H1 (cell line): ENCODE measurements around the gene ZNF140. TPM values are rescaled to one million over a fixed set of nuclear protein-coding genes. Genes with fewer than 3 reads are reported as not detected.

ENCODE experiments used
- CTCF ChIA-PET: fragments of 300-600 bp; sonication (Branson Sonifier 250); formaldehyde crosslinking; loops from one replicate; lab custom pipeline; 2021; ENCODE audit not compliant: partially characterized antibody; lab: Charles Lee
- POLR2A ChIA-PET: fragments of 300-600 bp; sonication (Branson Sonifier 250); formaldehyde crosslinking; loops from one replicate; lab custom pipeline; 2021; ENCODE audit warnings: inconsistent platforms; ENCODE audit not compliant: partially characterized antibody; lab: Charles Lee
- DNase-seq, 2 experiments: peaks; one replicate each; pipeline versions ENCODE4 v3.0.0 to v3.0.0-alpha.2; 2010 to 2022; ENCODE audit warnings: low spot score in 2 of 2, low read depth in 1 of 2, mixed read lengths in 1 of 2
- FAIRE-seq: peaks from 2 replicates; lab custom pipeline; 2011; peaks lifted over from hg19 to GRCh38; lab: Jason Lieb, UNC
- H2AFZ ChIP-seq: 2 replicates; pipeline ENCODE4 v1.8.1; 2012; ENCODE audit warnings: low read length, inconsistent platforms
- H2AK5ac ChIP-seq: 2 replicates; pipeline ENCODE4 v1.6.1; 2013; ENCODE audit warnings: low read depth, low read length
- H2BK120ac ChIP-seq: replicated peaks from 2 replicates; pipeline ENCODE3; 2013; ENCODE audit warnings: low read depth, low read length, inconsistent platforms
- H2BK12ac ChIP-seq: 2 replicates; pipeline ENCODE4 v1.6.1; 2013; ENCODE audit warnings: low read depth, low read length
- H2BK15ac ChIP-seq: 2 replicates; pipeline ENCODE4 v1.6.1; 2013; ENCODE audit warnings: low read length
- H2BK20ac ChIP-seq: 2 replicates; pipeline ENCODE4 v1.6.1; 2013; ENCODE audit warnings: low read length
- H2BK5ac ChIP-seq: 2 replicates; pipeline ENCODE4 v1.6.1; 2013; ENCODE audit warnings: low read depth, low read length
- H3K14ac ChIP-seq: 2 replicates; pipeline ENCODE4 v1.6.1; 2013; ENCODE audit warnings: inconsistent platforms; ENCODE audit not compliant: insufficient read length
- H3K18ac ChIP-seq: 2 replicates; pipeline ENCODE4 v1.6.1; 2013; ENCODE audit warnings: low read length; ENCODE audit errors: extremely low read depth
- H3K23ac ChIP-seq: 2 replicates; pipeline ENCODE4 v1.6.1; 2013; ENCODE audit warnings: inconsistent platforms; ENCODE audit not compliant: insufficient read length
- H3K23me2 ChIP-seq: 2 replicates; pipeline ENCODE4 v1.6.1; 2013; ENCODE audit warnings: low read depth, low read length
- H3K27ac ChIP-seq: 2 replicates; pipeline ENCODE4 v1.6.1; 2011; ENCODE audit warnings: low read depth, low read length, inconsistent platforms
- H3K27me3 ChIP-seq, 4 experiments: replicated peaks in 1 of 4; 1 replicate in 1 of 4; 2 replicates in 3 of 4; pipeline versions ENCODE4 v1.6.1 to v1.8.1; 2011 to 2013; ENCODE audit warnings: low read length in 3 of 4, mild to moderate bottlenecking in 3 of 4, inconsistent platforms in 2 of 4, mixed read lengths in 2 of 4, moderate library complexity in 1 of 4; ENCODE audit not compliant: control insufficient read depth in 3 of 4, insufficient read depth in 3 of 4; ENCODE audit errors: extremely low read depth in 1 of 4
- H3K36me3 ChIP-seq, 4 experiments: 2 replicates each; pipeline versions ENCODE4 v1.6.1 to v1.8.1; 2011 to 2013; ENCODE audit warnings: mild to moderate bottlenecking in 4 of 4, low read length in 3 of 4, moderate library complexity in 2 of 4, control low read depth in 1 of 4, inconsistent platforms in 1 of 4; ENCODE audit not compliant: insufficient read depth in 4 of 4, control insufficient read depth in 2 of 4
- H3K4ac ChIP-seq: replicated peaks from 2 replicates; pipeline ENCODE3; 2013; ENCODE audit warnings: low read length, low read depth, mixed read lengths, inconsistent platforms; ENCODE audit not compliant: insufficient read length
- H3K4me1 ChIP-seq, 4 experiments: replicated peaks in 1 of 4; 1 replicate in 1 of 4; 2 replicates in 3 of 4; pipeline versions ENCODE4 v1.6.1 to v1.8.1; 2011 to 2013; ENCODE audit warnings: low read length in 3 of 4, inconsistent platforms in 2 of 4, mixed read lengths in 1 of 4; ENCODE audit not compliant: insufficient read depth in 4 of 4, control insufficient read depth in 3 of 4
- H3K4me2 ChIP-seq, 2 experiments: 2 replicates each; pipeline versions ENCODE4 v1.6.1 to v1.8.1; 2011 to 2013; ENCODE audit warnings: low read depth in 2 of 2, low read length in 2 of 2, control low read depth in 1 of 2, inconsistent platforms in 1 of 2, mild to moderate bottlenecking in 1 of 2; ENCODE audit not compliant: insufficient read depth in 1 of 2
- H3K4me3 ChIP-seq, 4 experiments: fragments of 200-600, 300-600 bp in 1 of 4; sonication (generic), shearing (Covaris generic), sonication (Bioruptor Twin) in 1 of 4; 2 replicates each; pipeline versions ENCODE4 v1.5.1 to v1.8.1; 2011 to 2016; ENCODE audit warnings: low read length in 4 of 4, low read depth in 3 of 4, control low read depth in 2 of 4, inconsistent platforms in 2 of 4, mild to moderate bottlenecking in 2 of 4, mixed read lengths in 1 of 4, moderate library complexity in 1 of 4; ENCODE audit not compliant: insufficient read depth in 2 of 4; ENCODE audit errors: extremely low read depth in 1 of 4
- H3K56ac ChIP-seq: replicated peaks from 2 replicates; pipeline ENCODE3; 2013; ENCODE audit warnings: low read depth, mild to moderate bottlenecking, mixed read lengths, low read length, inconsistent platforms; ENCODE audit not compliant: insufficient read length
- H3K79me1 ChIP-seq: 2 replicates; pipeline ENCODE4 v1.6.1; 2013; ENCODE audit warnings: low read depth, low read length, control low read depth
- H3K79me2 ChIP-seq, 2 experiments: 2 replicates each; pipeline versions ENCODE4 v1.6.1 to v1.8.1; 2012 to 2013; ENCODE audit warnings: low read length in 2 of 2, mild to moderate bottlenecking in 2 of 2, inconsistent platforms in 1 of 2; ENCODE audit not compliant: insufficient read depth in 2 of 2, control insufficient read depth in 1 of 2
- H3K9ac ChIP-seq, 4 experiments: replicated peaks in 1 of 4; 1 replicate in 1 of 4; 2 replicates in 3 of 4; pipeline versions ENCODE4 v1.6.1 to v1.8.1; 2011 to 2013; ENCODE audit warnings: low read depth in 3 of 4, low read length in 3 of 4, control low read depth in 2 of 4, mild to moderate bottlenecking in 2 of 4, moderate library complexity in 2 of 4, inconsistent platforms in 1 of 4; ENCODE audit errors: extremely low read depth in 1 of 4
- H3K9me3 ChIP-seq, 2 experiments: 2 replicates each; pipeline versions ENCODE4 v1.6.1 to v1.8.1; 2012 to 2013; ENCODE audit warnings: mild to moderate bottlenecking in 2 of 2, moderate library complexity in 2 of 2, control low read depth in 1 of 2, inconsistent platforms in 1 of 2, low read depth in 1 of 2, low read length in 1 of 2, mixed read lengths in 1 of 2; ENCODE audit not compliant: insufficient read depth in 2 of 2
- H4K20me1 ChIP-seq, 2 experiments: replicated peaks in 1 of 2; 2 replicates each; pipeline versions ENCODE3 to v1.8.1; 2011 to 2013; ENCODE audit warnings: inconsistent platforms in 2 of 2, low read length in 2 of 2, mild to moderate bottlenecking in 1 of 2; ENCODE audit not compliant: insufficient read depth in 2 of 2, control insufficient read depth in 1 of 2
- H4K5ac ChIP-seq: 2 replicates; pipeline ENCODE4 v1.6.1; 2013; ENCODE audit warnings: low read length, low read depth, mixed read lengths, inconsistent platforms; ENCODE audit not compliant: insufficient read length
- H4K8ac ChIP-seq: 2 replicates; pipeline ENCODE4 v1.8.0; 2013; ENCODE audit warnings: mild to moderate bottlenecking, moderate library complexity, low read length, inconsistent platforms; ENCODE audit not compliant: insufficient read depth; ENCODE audit errors: extremely low read depth
- H4K91ac ChIP-seq: replicated peaks from 2 replicates; pipeline ENCODE3; 2013; ENCODE audit warnings: low read length, mixed read lengths, inconsistent platforms; ENCODE audit not compliant: insufficient read length
- FOSL1 ChIP-seq: IDR thresholded peaks from 2 replicates; pipeline ENCODE4 v1.6.1; 2011; ENCODE audit warnings: mild to moderate bottlenecking, low read depth, low read length, moderate library complexity; ENCODE audit not compliant: insufficient read depth
- TEAD4 ChIP-seq: IDR thresholded peaks from 2 replicates; pipeline ENCODE4 v1.6.1; 2012; ENCODE audit warnings: low read depth, low read length, inconsistent platforms, mixed read lengths
- WGBS, 2 experiments: shearing (Covaris generic) in 1 of 2; methylation state at CpG; one replicate each; pipeline versions ENCODE4 v1.1.6 to v1.1.7; 2013 to 2015; ENCODE audit warnings: low lambda C conversion rate in 2 of 2, mixed read lengths in 2 of 2, inconsistent platforms in 1 of 2, low coverage in 1 of 2, missing lambda C conversion rate in 1 of 2; ENCODE audit not compliant: insufficient replicate concordance in 2 of 2, insufficient coverage in 1 of 2, insufficient read length in 1 of 2; ENCODE audit errors: extremely low coverage in 1 of 2, missing lambda C conversion rate in 1 of 2; 5-methylcytosine and 5-hydroxymethylcytosine counted together
- polyA plus RNA-seq, 7 experiments: library from polyadenylated mRNA; depleted of rRNA in 3 of 7; stranded (reverse) in 5 of 7; unstranded in 2 of 7; fragments of >200 nt in 5 of 7; fragments of 200-250 nt in 2 of 7; gene quantifications; 1 replicate in 5 of 7; 2 replicates in 1 of 7; 4 replicates in 1 of 7; pipeline versions ENCODE4 v1.2.1 to v1.2.3, GENCODE V29; 2011 to 2013; ENCODE audit warnings: missing spikeins in 2 of 7, mixed read lengths in 2 of 7
- total RNA-seq: library from RNA; stranded (reverse); fragmentation: NEBNext Ultra II Directional; extraction: Animal tissue kit (Norgen Biotek cat#: 25700); gene quantifications from 2 replicates; pipeline ENCODE4 v1.2.1, GENCODE V29; 2021
- TF ChIP-seq, protein P1 (sequence below): IDR thresholded peaks from 2 replicates; pipeline ENCODE4 v1.6.1; 2012; ENCODE audit warnings: inconsistent platforms

The ZNF140 gene
- total and polyA plus RNA-seq, 2 of the 8 experiments (the other 6 are each of a cell fraction or from before 2014, with no cell fraction given), result 7.5 to 14.3 TPM

DNA sequence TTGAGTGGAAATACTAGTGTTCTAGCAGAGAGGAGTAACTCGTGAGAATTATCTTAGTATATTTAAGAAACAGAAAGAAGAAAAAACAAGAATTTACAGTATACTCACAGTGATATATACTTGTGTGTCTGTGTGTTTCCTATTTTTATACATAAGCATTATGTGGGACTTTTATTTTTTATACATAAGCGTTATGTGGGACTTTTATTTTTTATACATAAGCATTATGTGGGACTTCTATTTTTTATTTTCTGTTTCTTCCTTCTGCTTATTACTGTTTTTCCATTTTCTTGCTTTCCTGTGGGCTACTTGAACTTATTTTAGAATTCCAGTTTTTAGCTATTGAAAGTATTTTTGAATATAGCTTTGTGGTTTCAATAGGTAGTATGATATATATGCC, 6.9 kb upstream of the ZNF140 start:
- no peak overlapping the region for H4K5ac ChIP-seq
- H3K36me3 ChIP-seq, result no peaks in the 10 kb centered on the region
- no peak overlapping the region for H3K23ac ChIP-seq
- H3K4me3 ChIP-seq, result no peak overlapping the region
- no peak for FAIRE-seq
- H3K79me1 ChIP-seq, result no peaks in the 10 kb centered on the region
- TF ChIP-seq TEAD4 (no peak), FOSL1 (no peak)
- TF ChIP-seq, protein P1, sequence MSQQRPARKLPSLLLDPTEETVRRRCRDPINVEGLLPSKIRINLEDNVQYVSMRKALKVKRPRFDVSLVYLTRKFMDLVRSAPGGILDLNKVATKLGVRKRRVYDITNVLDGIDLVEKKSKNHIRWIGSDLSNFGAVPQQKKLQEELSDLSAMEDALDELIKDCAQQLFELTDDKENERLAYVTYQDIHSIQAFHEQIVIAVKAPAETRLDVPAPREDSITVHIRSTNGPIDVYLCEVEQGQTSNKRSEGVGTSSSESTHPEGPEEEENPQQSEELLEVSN, result no peak
- no peak overlapping the region for H2BK20ac ChIP-seq
- H3K9me3 ChIP-seq, result peaks cover 58 to 71% of the 10 kb centered on the region in 2 experiments
- H3K18ac ChIP-seq, result no peak overlapping the region
- no peak overlapping the region for H3K4ac ChIP-seq
- no peaks in the 10 kb centered on the region for H4K20me1 ChIP-seq
- H4K8ac ChIP-seq, result no peak overlapping the region
- no peaks in the 10 kb centered on the region for H3K4me1 ChIP-seq
- no peak overlapping the region for H2BK12ac ChIP-seq
- H3K23me2 ChIP-seq, result no peaks in the 10 kb centered on the region
- no peak overlapping the region for H3K14ac ChIP-seq
- no peaks in the 10 kb centered on the region for H3K79me2 ChIP-seq
- no peak overlapping the region for H3K9ac ChIP-seq
- ChIA-PET POLR2A (no interaction called here), CTCF (no interaction called here)
- no peak overlapping the region for H2AFZ ChIP-seq
- H2AK5ac ChIP-seq, result no peak overlapping the region
- no peak overlapping the region for H3K4me2 ChIP-seq
- H3K27ac ChIP-seq, result no peak overlapping the region
- no peaks in the 10 kb centered on the region for H3K27me3 ChIP-seq
- no peak overlapping the region for H2BK120ac ChIP-seq
- no peak overlapping the region for H4K91ac ChIP-seq
- H2BK15ac ChIP-seq, result no peak overlapping the region
- no peak for DNase-seq
- 81% methylated on average over 2 of the region's 2 CpGs; no CpG with 5 or more reads in 1 of the 2 experiments for WGBS, 2 experiments
- no peak overlapping the region for H3K56ac ChIP-seq
- no peak overlapping the region for H2BK5ac ChIP-seq
